HPDE6-E6E7 (cell line): ENCODE data around the gene ADCK1.
"Not testable (repeated sequence)": the region's sequence is repeated elsewhere in the genome, so short reads cannot be mapped to it uniquely, and the experiment has no call there.

Experiments
- DNase-seq: peaks from one replicate; pipeline ENCODE4 v3.0.0; 2011; ENCODE audit warnings: missing footprints; ENCODE audit errors: extremely low spot score

Gene ADCK1

GRCh38 chr14:77799863-77800730 is at the start of gene ADCK1:
ADCK1 (plus strand) TSS chr14:77800109; CDS start chr14:77818979, 18,870 bp downstream.
- peak; percentile 70 for DNase-seq

GRCh38 chr14:77752266-77752665 is 47.6 kb upstream of the ADCK1 start:
- no peak for DNase-seq

- no peak for DNase-seq
These were observed 47.0 kb upstream of the ADCK1 start for GRCh38 chr14:77752799-77753516.

GRCh38 chr14:77760381-77761204 is 39.3 kb upstream of the ADCK1 start, which contains the start of gene SNW1:
SNW1 (minus strand) TSS chr14:77761156; CDS start chr14:77761127, 29 bp downstream.
- peak; percentile 93 for DNase-seq

- peak; percentile 15 for DNase-seq
These were observed 38.5 kb upstream of the ADCK1 start for GRCh38 chr14:77761205-77761931.

GRCh38 chr14:77763316-77763715 is 36.6 kb upstream of the ADCK1 start:
- DNase-seq: no peak

- DNase-seq: no peak
These were observed 35.9 kb upstream of the ADCK1 start for GRCh38 chr14:77763978-77764377.

- DNase-seq: not testable (repeated sequence)
These were observed 31.4 kb upstream of the ADCK1 start for GRCh38 chr14:77768442-77769069.

- not testable (repeated sequence) for DNase-seq
These were observed 25.9 kb upstream of the ADCK1 start for GRCh38 chr14:77773966-77774365.

- DNase-seq: no peak
These were observed 17.7 kb upstream of the ADCK1 start for GRCh38 chr14:77782202-77782601.

GRCh38 chr14:77786148-77786547 is 13.8 kb upstream of the ADCK1 start:
- DNase-seq: no peak

- DNase-seq: no peak
These were observed 9.2 kb upstream of the ADCK1 start for GRCh38 chr14:77790566-77791224.

- no peak for DNase-seq
These were observed 8.7 kb upstream of the ADCK1 start for GRCh38 chr14:77791225-77791600.

- not testable (repeated sequence) for DNase-seq
These were observed 6.7 kb upstream of the ADCK1 start for GRCh38 chr14:77793255-77793654.

GRCh38 chr14:77794357-77794756 is 5.6 kb upstream of the ADCK1 start:
- no peak for DNase-seq

- DNase-seq: not testable (repeated sequence)
These were observed 453 bp upstream of the ADCK1 start for GRCh38 chr14:77799456-77799855.

- no peak for DNase-seq
These were observed 905 bp downstream of the ADCK1 start for GRCh38 chr14:77800814-77801213.

GRCh38 chr14:77804592-77804991 is 4.7 kb downstream of the ADCK1 start:
- no peak for DNase-seq

- DNase-seq: no peak
These were observed 5.8 kb downstream of the ADCK1 start for GRCh38 chr14:77805706-77806105.

- DNase-seq: no peak
These were observed 8.3 kb downstream of the ADCK1 start for GRCh38 chr14:77808250-77808649.
